KMS-11 (cell line): ENCODE data around the gene BTBD9.

Source experiments
- H2AFZ ChIP-seq: fragments of 200-600 bp; sonication (generic); 2 replicates; pipeline ENCODE4 v1.6.1; 2016; ENCODE audit warnings: antibody characterized with exemption, mixed run types, low read depth
- H3K27ac ChIP-seq: fragments of 200-600 bp; sonication (generic); 2 replicates; pipeline ENCODE4 v1.6.1; 2016; ENCODE audit warnings: mild to moderate bottlenecking, mixed run types
- H3K27me3 ChIP-seq: fragments of 200-600 bp; sonication (generic); 2 replicates; pipeline ENCODE4 v1.6.1; 2017; ENCODE audit warnings: mild to moderate bottlenecking, low read depth, mixed run types, moderate library complexity; ENCODE audit not compliant: insufficient read depth
- H3K36me3 ChIP-seq: fragments of 200-600 bp; sonication (generic); 2 replicates; pipeline ENCODE4 v1.6.1; 2017; ENCODE audit warnings: mild to moderate bottlenecking, mixed run types; ENCODE audit not compliant: insufficient read depth
- H3K4me1 ChIP-seq: fragments of 200-600 bp; sonication (generic); 2 replicates; pipeline ENCODE4 v1.6.1; 2016; ENCODE audit warnings: mild to moderate bottlenecking, low read depth, mixed run types; ENCODE audit not compliant: poor library complexity, severe bottlenecking
- H3K4me2 ChIP-seq: fragments of 200-600 bp; sonication (generic); 2 replicates; pipeline ENCODE4 v1.7.0; 2016; ENCODE audit warnings: mild to moderate bottlenecking, mixed run types
- H3K4me3 ChIP-seq: fragments of 200-600 bp; sonication (generic); IDR thresholded peaks from 2 replicates; pipeline ENCODE4 v1.6.1; 2017; ENCODE audit warnings: low read depth, low read length, mixed read lengths; ENCODE audit not compliant: insufficient read depth
- H3K79me2 ChIP-seq: fragments of 200-600 bp; sonication (generic); 2 replicates; pipeline ENCODE4 v1.6.1; 2016; ENCODE audit warnings: low read depth, mixed run types; ENCODE audit not compliant: insufficient read depth
- H3K9ac ChIP-seq: fragments of 200-600 bp; sonication (generic); 2 replicates; pipeline ENCODE4 v1.6.1; 2016; ENCODE audit warnings: mild to moderate bottlenecking, mixed run types
- H4K20me1 ChIP-seq: fragments of 200-600 bp; sonication (generic); 2 replicates; pipeline ENCODE4 v1.6.1; 2016; ENCODE audit warnings: mild to moderate bottlenecking, mixed run types; ENCODE audit not compliant: insufficient read depth
- CTCF ChIP-seq: fragments of 200-600 bp; sonication (generic); conservative IDR thresholded peaks from 2 replicates; pipeline ENCODE4 v1.6.1; 2017; ENCODE audit warnings: low read depth, mild to moderate bottlenecking, antibody characterized with exemption, low read length, moderate library complexity, mixed read lengths

Gene BTBD9

GRCh38 chr6:38152620-38153019 is 487.1 kb downstream of the BTBD9 start:
- H3K4me3 ChIP-seq, result no peak overlapping the region
- no peak overlapping the region for H3K4me2 ChIP-seq
- H3K27me3 ChIP-seq, result no peaks in the 10 kb centered on the region
- no peaks in the 10 kb centered on the region for H3K4me1 ChIP-seq
- no peaks in the 10 kb centered on the region for H3K79me2 ChIP-seq
- TF ChIP-seq CTCF, result no peak
- no peak overlapping the region for H3K9ac ChIP-seq
- no peaks in the 10 kb centered on the region for H3K36me3 ChIP-seq
- no peaks in the 10 kb centered on the region for H4K20me1 ChIP-seq
- H3K27ac ChIP-seq, result no peak overlapping the region
- no peak overlapping the region for H2AFZ ChIP-seq

- H3K27ac ChIP-seq, result no peak overlapping the region
- no peaks in the 10 kb centered on the region for H3K36me3 ChIP-seq
- no peak for TF ChIP-seq CTCF
- no peaks in the 10 kb centered on the region for H4K20me1 ChIP-seq
- no peak overlapping the region for H3K9ac ChIP-seq
- H3K4me2 ChIP-seq, result no peak overlapping the region
- H3K79me2 ChIP-seq, result no peaks in the 10 kb centered on the region
- H3K4me3 ChIP-seq, result no peak overlapping the region
- no peaks in the 10 kb centered on the region for H3K4me1 ChIP-seq
- H2AFZ ChIP-seq, result no peak overlapping the region
- H3K27me3 ChIP-seq, result no peaks in the 10 kb centered on the region
These were observed 487.9 kb downstream of the BTBD9 start for GRCh38 chr6:38151580-38152500.

GRCh38 chr6:38150681-38151296 is 488.9 kb downstream of the BTBD9 start:
- no peaks in the 10 kb centered on the region for H4K20me1 ChIP-seq
- H3K36me3 ChIP-seq, result no peaks in the 10 kb centered on the region

GRCh38 chr6:38150021-38150420 is 489.7 kb downstream of the BTBD9 start:
- no peaks in the 10 kb centered on the region for H3K79me2 ChIP-seq
- H4K20me1 ChIP-seq, result no peaks in the 10 kb centered on the region

More at GRCh38 chr6:38150681-38151296, 488.9 kb downstream of the BTBD9 start:
- no peak overlapping the region for H3K4me3 ChIP-seq
- no peaks in the 10 kb centered on the region for H3K4me1 ChIP-seq
- no peak for TF ChIP-seq CTCF
- no peak overlapping the region for H2AFZ ChIP-seq
- H3K27me3 ChIP-seq, result no peaks in the 10 kb centered on the region
- H3K27ac ChIP-seq, result no peak overlapping the region
- H3K9ac ChIP-seq, result no peak overlapping the region
- H3K79me2 ChIP-seq, result no peaks in the 10 kb centered on the region
- H3K4me2 ChIP-seq, result no peak overlapping the region

More at GRCh38 chr6:38150021-38150420, 489.7 kb downstream of the BTBD9 start:
- Histone ChIP-seq H3K9ac (no peak overlapping the region), H3K4me3 (no peak overlapping the region), H3K4me1 (no peaks in the 10 kb centered on the region), H2AFZ (no peak overlapping the region), H3K36me3 (no peaks in the 10 kb centered on the region), H3K27me3 (no peaks in the 10 kb centered on the region), H3K27ac (no peak overlapping the region), H3K4me2 (no peak overlapping the region)
- no peak for TF ChIP-seq CTCF
